Activated naive CD4-positive, alpha-beta T cell treated with Interleukin-2 at 50 U/mL for 16 hours (primary cell): Measurements from ENCODE around the gene MAGI1.
"Not testable (repeated sequence)": the region's sequence is repeated elsewhere in the genome, so short reads cannot be mapped to it uniquely, and the experiment has no call there.

Source experiments
- DNase-seq: peaks from one replicate; pipeline ENCODE4 v3.0.0-alpha.2; 2020

The MAGI1 gene

DNA sequence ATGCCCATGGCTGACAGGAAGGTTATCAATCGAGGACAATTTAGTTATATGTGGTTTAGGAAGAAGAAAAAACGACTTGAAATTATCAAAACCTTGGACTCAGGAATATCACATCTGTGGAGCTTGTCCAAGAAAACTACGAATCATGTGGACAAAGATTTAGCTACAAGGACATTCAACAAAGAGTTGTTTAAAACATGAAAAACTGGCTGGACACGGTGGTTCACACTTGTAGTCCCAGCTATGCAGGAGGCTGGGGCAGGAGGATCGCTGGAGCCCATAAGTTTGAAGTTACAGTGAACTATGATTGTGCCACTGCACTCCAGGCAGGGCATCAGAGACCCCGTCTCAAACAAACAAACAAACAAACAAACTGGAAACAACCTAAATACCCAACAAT, 142.4 kb downstream of the MAGI1 start:
- no peak for DNase-seq

- no peak for DNase-seq
Observed at GRCh38 chr3:65894679-65895453, 143.9 kb downstream of the MAGI1 start.

- DNase-seq: no peak
Observed at GRCh38 chr3:65894126-65894525, 144.6 kb downstream of the MAGI1 start.

DNA sequence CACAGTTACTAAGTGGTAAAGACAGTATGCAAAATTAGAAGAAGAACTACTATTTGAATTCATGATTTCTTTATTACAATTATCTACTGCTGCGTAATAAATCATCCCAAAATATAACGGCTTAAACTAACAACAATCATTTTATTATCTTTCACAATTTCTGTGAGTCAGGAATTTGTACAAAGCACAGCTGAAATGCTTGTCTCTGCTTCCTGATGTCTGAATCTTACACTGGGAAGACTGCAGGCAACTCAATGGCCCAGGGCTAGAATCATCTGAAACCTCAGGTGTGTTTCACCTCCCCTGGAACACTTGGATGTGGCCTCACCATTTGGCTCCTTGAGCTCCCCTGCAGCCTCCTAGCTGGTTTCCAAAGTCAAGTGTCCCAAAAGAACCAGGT, 145.1 kb downstream of the MAGI1 start:
- no peak for DNase-seq

DNA sequence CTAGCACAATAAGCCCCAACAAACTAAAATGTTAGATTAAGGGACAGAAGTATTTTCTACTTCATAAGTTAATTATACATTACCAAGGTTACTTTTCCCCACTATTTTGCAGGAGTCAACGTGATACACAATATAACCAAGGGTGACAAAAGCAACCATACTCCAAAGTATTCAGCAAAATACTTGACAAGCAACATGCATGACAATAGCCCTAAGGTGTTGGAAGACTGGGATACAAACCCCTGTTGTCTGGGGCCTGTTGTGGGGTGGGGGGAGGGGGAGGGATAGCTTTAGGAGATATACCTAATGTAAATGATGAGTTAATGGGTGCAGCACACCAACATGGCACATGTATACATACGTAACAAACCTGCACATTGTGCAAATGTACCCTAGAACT, 147.2 kb downstream of the MAGI1 start:
- not testable (repeated sequence) for DNase-seq

DNA sequence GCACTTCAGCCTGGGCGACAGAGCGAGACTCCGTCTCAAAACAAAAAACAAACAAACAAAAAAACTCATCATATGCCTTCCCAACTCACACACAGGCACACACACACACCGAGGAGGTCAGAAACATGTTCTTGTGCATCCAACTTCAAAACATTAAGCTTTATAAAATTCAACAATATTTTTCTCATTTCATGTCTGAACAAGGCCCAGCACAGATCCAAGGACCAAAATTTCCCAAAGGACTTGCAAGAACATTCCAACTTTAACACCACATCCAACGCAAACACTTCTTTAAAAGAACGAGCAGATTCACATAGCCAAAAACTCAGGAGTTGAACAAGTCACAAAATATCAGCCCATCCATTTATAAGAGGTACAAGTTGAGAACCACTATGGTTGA, 148.4 kb downstream of the MAGI1 start:
- no peak for DNase-seq

GRCh38 chr3:65889707-65890099, 149.0 kb downstream of the MAGI1 start:
- DNase-seq: no peak

DNA sequence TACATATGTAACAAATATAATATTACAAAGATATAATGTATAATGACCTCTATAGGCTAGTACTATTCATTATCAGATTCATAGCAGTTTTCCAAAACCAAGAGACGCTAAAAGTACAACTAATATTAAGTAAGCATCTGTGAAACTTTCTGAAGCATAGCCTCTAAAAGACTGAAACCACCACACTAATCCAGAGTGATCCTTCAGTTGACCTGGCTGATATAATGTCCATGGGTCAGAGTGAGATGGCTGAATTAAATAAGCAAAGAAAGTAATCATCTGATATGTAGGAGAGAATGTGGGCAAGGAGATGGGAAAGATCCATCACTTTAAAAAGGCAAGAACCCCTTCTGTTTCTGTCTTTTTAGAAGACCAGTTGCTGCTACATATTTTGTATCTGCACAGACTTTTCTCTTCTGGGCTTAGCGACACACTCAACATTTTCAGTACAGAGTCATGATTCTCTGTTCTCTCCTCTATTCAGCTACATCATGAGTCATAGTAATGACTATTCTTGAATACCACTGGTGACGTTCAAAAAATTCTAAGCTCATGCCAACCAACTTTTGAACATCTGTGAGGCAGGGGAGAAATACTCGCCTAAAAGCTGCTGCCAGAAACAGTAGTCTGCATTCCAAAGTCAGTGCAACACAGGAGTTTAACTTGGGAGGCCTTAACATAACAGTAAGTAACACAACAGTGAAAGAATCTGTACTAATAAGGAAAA, 149.6 kb downstream of the MAGI1 start:
- DNase-seq: no peak

GRCh38 chr3:65888196-65888595, 150.5 kb downstream of the MAGI1 start:
- DNase-seq: no peak

DNA sequence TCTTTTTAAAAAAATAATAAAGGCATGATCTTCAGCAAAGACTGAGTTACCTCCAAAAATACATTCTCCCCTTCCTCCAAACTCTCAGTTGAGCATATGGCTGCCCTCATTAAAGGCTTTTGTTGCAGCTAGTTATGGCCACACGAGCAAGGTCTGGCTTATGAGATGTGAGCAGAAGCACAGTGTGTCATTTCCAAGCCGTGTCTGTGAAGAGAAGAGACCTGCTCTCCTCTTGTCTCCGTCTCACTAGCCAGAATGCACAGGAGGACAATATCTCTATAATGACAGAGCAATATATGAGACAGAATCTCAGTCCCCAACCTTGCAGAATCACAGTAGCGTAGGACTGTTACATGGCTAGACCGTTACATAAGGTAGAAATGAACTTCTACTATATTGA, 152.3 kb downstream of the MAGI1 start:
- no peak for DNase-seq

- DNase-seq: no peak
Observed at GRCh38 chr3:65884071-65884470, 154.6 kb downstream of the MAGI1 start.

GRCh38 chr3:65883613-65884012, 155.1 kb downstream of the MAGI1 start:
- no peak for DNase-seq

DNA sequence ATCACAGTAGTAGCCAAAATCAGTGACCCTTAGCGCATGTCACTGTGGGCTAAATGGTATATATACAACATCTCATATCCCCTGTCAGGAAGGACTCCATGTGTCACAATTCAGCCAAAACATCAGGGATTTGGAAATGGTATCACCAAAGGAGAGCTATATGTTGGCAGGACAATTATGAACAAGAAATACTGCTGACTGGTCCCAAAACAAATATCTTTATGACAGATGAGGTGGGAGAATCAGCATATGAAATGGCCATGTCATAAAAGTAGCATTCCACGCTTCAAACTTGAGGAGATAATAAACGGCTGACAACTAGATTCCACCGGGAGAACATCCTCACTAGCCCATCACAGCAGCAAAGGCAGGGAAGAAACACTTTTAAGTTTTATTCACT, 158.4 kb downstream of the MAGI1 start:
- no peak for DNase-seq

- no peak for DNase-seq
Observed at GRCh38 chr3:65879372-65879771, 159.3 kb downstream of the MAGI1 start.

- DNase-seq: no peak
Observed at GRCh38 chr3:65878831-65879230, 159.9 kb downstream of the MAGI1 start.

- no peak for DNase-seq
Observed at GRCh38 chr3:65877160-65877559, 161.6 kb downstream of the MAGI1 start.

- no peak for DNase-seq
Observed at GRCh38 chr3:65876028-65876420, 162.7 kb downstream of the MAGI1 start.

- no peak for DNase-seq
Observed at GRCh38 chr3:65875393-65876027, 163.2 kb downstream of the MAGI1 start.

- no peak for DNase-seq
Observed at GRCh38 chr3:65873869-65874268, 164.8 kb downstream of the MAGI1 start.

- no peak for DNase-seq
Observed at GRCh38 chr3:65873028-65873427, 165.7 kb downstream of the MAGI1 start.

GRCh38 chr3:65871305-65872141, 167.2 kb downstream of the MAGI1 start:
- no peak for DNase-seq

- DNase-seq: no peak
Observed at GRCh38 chr3:65869798-65870197, 168.9 kb downstream of the MAGI1 start.
